ENCODE data around the gene ESYT3. TPM values are rescaled to one million over a fixed set of nuclear protein-coding genes. Genes with fewer than 3 reads are reported as not detected.

The ESYT3 gene
- total RNA-seq, 1 experiment from 2014 or later = 6.4 TPM

DNA sequence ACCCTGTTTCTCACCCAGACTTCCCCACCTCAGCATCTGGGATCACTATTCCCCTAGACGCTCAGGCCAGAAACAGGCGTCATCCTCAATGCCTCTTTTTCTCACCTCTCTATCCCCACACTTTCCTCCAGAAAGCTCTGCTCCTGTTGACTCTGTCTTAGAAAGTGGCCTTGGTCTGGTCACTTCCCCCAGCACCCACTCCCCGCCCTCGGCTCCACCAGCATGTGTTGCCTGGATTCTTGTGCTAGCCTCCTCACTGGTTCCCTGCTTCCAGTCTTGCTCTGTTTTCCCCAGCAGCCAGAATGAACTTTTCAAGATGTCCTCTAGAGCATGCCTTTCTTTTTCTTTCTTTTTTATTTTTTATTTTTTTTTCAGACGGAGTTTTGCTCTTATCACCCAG lies 39.7 kb upstream of the ESYT3 start:
- Histone ChIP-seq H3K4me2 (no peak overlapping the region), H3K36me3 (ENCODE audit: low read depth) (no peaks in the 10 kb centered on the region), H3F3A (ENCODE audit: insufficient read depth, low read depth) (no peaks in the 10 kb centered on the region), H3K4me3 (no peak overlapping the region), H3K79me2 (ENCODE audit: low read depth) (no peaks in the 10 kb centered on the region), H3K27ac (no peak overlapping the region), H3K27me3 (ENCODE audit: insufficient read depth, low read depth) (no peaks in the 10 kb centered on the region), H3K4me1 (replicated peaks; ENCODE audit: insufficient read depth) (peaks cover 11% of the 10 kb centered on the region), H4K20me1 (ENCODE audit: insufficient read depth) (no peaks in the 10 kb centered on the region), H2AFZ (no peak overlapping the region), H3K9me3 (ENCODE audit: insufficient read depth, low read depth) (no peaks in the 10 kb centered on the region), H3K9me2 (ENCODE audit: insufficient read depth) (no peaks in the 10 kb centered on the region)
- POLR2A ChIA-PET (ENCODE audit: unreplicated experiment) = no interaction called here
- CTCF ChIA-PET = no interaction called here
- BruUV-seq (replicated peaks) = no TSS peak
- intact Hi-C loops (cut with micrococcal nuclease; ENCODE audit: unreplicated experiment) = no loop called here
- DNase-seq = no peak
- no peak for TF ChIP-seq EZH2 (IDR thresholded peaks at IDR 0.05; ENCODE audit: low read depth)
- TF ChIP-seq, protein P1, sequence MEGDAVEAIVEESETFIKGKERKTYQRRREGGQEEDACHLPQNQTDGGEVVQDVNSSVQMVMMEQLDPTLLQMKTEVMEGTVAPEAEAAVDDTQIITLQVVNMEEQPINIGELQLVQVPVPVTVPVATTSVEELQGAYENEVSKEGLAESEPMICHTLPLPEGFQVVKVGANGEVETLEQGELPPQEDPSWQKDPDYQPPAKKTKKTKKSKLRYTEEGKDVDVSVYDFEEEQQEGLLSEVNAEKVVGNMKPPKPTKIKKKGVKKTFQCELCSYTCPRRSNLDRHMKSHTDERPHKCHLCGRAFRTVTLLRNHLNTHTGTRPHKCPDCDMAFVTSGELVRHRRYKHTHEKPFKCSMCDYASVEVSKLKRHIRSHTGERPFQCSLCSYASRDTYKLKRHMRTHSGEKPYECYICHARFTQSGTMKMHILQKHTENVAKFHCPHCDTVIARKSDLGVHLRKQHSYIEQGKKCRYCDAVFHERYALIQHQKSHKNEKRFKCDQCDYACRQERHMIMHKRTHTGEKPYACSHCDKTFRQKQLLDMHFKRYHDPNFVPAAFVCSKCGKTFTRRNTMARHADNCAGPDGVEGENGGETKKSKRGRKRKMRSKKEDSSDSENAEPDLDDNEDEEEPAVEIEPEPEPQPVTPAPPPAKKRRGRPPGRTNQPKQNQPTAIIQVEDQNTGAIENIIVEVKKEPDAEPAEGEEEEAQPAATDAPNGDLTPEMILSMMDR (conservative IDR thresholded peaks at IDR 0.05) = no peak

- TF ChIP-seq, protein P1 (conservative IDR thresholded peaks at IDR 0.05) = no peak
- no peak for TF ChIP-seq EZH2 (IDR thresholded peaks at IDR 0.05; ENCODE audit: low read depth)
- no peak overlapping the region for H3K4me2 ChIP-seq
- H4K20me1 ChIP-seq (ENCODE audit: insufficient read depth) = no peaks in the 10 kb centered on the region
- H3K4me1 ChIP-seq (replicated peaks; ENCODE audit: insufficient read depth) = no peaks in the 10 kb centered on the region
- no TSS peak for BruUV-seq (replicated peaks)
- H3K79me2 ChIP-seq (ENCODE audit: low read depth) = no peaks in the 10 kb centered on the region
- H3K4me3 ChIP-seq = no peak overlapping the region
- no peaks in the 10 kb centered on the region for H3K9me3 ChIP-seq (ENCODE audit: insufficient read depth, low read depth)
- ChIA-PET POLR2A (ENCODE audit: unreplicated experiment) (no interaction called here), CTCF (no interaction called here)
- H3F3A ChIP-seq (ENCODE audit: insufficient read depth, low read depth) = no peaks in the 10 kb centered on the region
- intact Hi-C loops (cut with micrococcal nuclease; ENCODE audit: unreplicated experiment) = no loop called here
- no peaks in the 10 kb centered on the region for H3K36me3 ChIP-seq (ENCODE audit: low read depth)
- no peak overlapping the region for H2AFZ ChIP-seq
- no peak overlapping the region for H3K27ac ChIP-seq
- no peaks in the 10 kb centered on the region for H3K27me3 ChIP-seq (ENCODE audit: insufficient read depth, low read depth)
- no peak for DNase-seq
- no peaks in the 10 kb centered on the region for H3K9me2 ChIP-seq (ENCODE audit: insufficient read depth)
Observed at GRCh38 chr3:138395865-138396751, 38.3 kb upstream of the ESYT3 start.

- H3K79me2 ChIP-seq (ENCODE audit: low read depth) = no peaks in the 10 kb centered on the region
- BruUV-seq (replicated peaks) = no TSS peak
- H3K4me3 ChIP-seq = no peak overlapping the region
- TF ChIP-seq, protein P1 (conservative IDR thresholded peaks at IDR 0.05) = no peak
- no peak for TF ChIP-seq EZH2 (IDR thresholded peaks at IDR 0.05; ENCODE audit: low read depth)
- H2AFZ ChIP-seq = no peak overlapping the region
- no peak for DNase-seq
- H3K27ac ChIP-seq = no peak overlapping the region
- intact Hi-C loops (cut with micrococcal nuclease; ENCODE audit: unreplicated experiment) = no loop called here
- H3K9me3 ChIP-seq (ENCODE audit: insufficient read depth, low read depth) = no peaks in the 10 kb centered on the region
- POLR2A ChIA-PET (ENCODE audit: unreplicated experiment) = no interaction called here
- no peaks in the 10 kb centered on the region for H3K27me3 ChIP-seq (ENCODE audit: insufficient read depth, low read depth)
- no peaks in the 10 kb centered on the region for H4K20me1 ChIP-seq (ENCODE audit: insufficient read depth)
- no peaks in the 10 kb centered on the region for H3K36me3 ChIP-seq (ENCODE audit: low read depth)
- CTCF ChIA-PET = no interaction called here
- no peaks in the 10 kb centered on the region for H3F3A ChIP-seq (ENCODE audit: insufficient read depth, low read depth)
- H3K9me2 ChIP-seq (ENCODE audit: insufficient read depth) = no peaks in the 10 kb centered on the region
- no peak overlapping the region for H3K4me2 ChIP-seq
- H3K4me1 ChIP-seq (replicated peaks; ENCODE audit: insufficient read depth) = no peaks in the 10 kb centered on the region
Observed at GRCh38 chr3:138396752-138397410, 37.5 kb upstream of the ESYT3 start.

All from PC-9 (cell line).